Inflammatory macrophage treated with lipopolysaccharide for 4 hours (primary cell): ENCODE measurements around the gene MROH8.

Experiments used
- DNase-seq: peaks from one replicate; pipeline ENCODE4 v3.0.0-alpha.2; 2020

MROH8 gene

DNA sequence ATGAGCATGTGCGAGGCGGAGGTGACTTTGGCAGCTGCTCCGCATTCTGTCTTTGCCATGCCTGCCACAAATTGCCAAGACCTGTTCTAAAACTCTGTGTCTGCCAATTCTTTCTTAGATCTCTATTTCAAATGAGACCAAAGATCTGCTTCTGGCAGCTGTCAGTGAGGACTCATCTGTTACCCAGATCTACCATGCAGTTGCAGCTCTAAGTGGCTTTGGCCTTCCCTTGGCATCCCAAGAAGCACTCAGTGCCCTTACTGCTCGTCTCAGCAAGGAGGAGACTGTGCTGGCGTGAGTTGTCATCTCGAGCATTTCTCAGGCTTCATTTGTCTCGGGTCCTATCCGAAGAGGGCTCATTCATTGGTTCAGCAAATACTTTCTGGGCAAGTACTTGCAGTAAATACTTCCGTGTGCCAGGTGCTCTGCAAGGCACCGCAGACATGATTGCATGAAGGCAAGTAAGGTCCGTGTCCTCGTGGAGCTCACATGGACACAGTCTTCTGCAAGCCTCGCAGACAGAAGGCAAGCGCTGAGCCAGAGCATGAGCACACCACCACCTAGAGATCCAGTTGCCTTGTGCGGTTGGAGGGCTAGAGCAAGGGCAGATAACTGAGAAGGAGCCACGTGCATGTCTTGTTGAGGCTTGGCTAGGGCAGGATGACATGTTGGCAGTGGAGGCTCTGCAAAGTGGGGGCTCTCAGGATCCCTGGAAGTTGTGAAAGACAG, 19.7 kb upstream of the MROH8 start:
- no peak for DNase-seq

DNA sequence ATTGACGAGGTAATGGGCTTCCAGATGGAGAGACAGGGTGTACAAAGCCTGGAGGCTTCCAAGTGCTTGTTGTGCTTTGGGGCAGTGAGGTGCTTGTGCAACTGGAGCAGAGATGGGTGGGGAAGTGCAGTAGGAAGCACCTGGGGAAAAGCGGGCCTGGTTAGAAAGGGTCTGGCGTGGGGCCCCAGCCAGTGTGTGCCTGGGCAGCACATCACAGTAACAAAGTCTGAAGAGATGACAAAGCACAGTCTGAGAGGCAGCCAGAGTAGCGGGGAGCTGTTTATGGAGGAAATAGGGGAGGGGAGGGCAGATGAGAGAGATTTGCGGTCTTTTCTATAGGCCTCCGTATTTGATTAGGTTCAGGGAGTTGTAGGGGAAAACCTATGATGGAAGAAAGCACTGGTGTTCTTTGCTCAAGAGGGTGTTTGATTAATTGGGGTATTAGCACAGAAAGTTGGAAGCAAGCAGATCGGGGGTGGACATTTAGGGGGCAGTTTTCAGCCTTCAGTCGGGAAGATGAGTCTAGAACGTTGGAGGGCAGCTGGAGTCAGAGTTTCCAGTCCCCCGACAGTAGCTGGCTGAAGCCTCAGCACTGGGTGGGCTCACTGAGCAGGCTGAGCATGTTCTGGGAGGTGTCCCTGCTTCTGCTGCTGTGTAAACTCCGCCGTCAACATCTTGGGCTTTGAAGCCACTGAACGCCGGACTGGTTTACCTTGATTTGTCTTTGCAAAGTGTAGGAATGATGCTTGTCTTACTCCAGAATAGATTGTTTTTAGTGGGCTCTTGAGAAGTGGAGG, 15.5 kb upstream of the MROH8 start:
- no peak for DNase-seq

DNA sequence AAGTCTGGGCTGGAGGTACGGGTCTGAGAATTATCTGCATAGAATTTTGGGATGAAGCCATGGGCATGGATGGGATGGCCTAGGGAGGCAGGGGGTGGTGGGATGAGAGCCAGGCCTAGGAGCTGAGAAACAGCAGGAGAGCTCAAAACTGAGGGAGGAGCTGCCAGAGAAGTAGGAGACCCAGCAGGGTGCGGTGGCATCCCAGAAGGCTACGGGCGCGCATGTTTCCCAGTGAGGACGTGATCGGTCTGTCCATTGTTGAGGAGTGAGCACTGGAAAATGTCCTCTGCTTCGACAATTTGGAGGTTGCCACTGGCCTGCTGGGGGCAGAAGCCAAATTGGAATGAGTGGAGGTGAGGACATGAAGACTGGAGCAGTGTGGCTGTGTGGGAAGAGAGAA, 14.5 kb upstream of the MROH8 start:
- no peak for DNase-seq

DNA sequence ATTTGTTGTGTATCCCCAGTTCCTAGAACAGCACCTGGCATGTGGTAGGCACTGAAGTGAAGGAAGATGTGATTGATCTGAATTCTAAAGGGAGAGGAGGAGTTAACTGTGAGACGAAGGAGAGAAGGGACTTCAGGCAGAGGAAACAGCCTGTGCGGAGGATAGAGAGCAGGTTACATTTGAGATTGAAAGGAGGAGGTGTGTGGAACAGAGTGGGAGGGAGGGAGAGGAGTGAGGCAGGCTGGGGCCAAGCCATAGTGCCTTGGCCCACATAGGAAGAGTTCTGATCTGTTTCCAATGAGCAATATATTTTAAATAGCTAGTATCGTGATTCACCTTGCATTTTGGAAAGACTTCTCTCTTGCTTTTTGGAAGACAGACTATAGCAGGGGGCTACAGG, 13.9 kb upstream of the MROH8 start:
- no peak for DNase-seq

DNA sequence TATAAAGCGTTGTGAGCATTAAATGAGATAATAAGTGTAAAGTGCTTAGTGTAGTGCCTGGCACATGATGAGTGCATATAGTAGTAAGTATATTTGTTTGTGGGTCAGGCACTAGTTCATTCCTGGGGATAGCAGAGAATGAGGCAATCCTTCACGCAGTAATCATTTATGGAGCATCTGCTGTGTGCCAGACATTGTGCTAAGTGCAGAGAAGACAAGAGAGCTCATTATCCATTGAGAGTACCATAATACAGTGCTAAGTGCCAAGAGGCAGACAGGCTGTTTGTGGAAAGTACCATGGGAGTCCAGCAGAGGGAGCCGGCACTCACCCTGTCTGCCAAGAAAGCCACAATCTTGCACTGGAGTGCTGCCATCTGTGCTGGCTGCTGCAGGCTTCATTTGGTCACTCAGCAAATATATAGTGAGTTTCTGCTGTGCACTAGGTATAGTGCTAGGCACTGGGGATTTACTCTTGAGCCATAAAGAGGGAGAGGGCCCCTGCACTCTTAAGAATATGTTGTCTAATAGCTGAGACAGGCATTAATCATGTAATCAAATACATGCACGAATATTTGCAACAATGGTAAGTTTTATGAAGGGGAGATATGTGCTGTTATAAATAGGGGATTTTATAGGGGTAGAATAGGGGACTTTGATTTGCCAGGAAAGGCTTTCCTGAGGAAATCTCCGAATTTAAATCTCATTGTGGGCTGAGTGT, 12.9 kb upstream of the MROH8 start:
- DNase-seq: peak; percentile 62

DNA sequence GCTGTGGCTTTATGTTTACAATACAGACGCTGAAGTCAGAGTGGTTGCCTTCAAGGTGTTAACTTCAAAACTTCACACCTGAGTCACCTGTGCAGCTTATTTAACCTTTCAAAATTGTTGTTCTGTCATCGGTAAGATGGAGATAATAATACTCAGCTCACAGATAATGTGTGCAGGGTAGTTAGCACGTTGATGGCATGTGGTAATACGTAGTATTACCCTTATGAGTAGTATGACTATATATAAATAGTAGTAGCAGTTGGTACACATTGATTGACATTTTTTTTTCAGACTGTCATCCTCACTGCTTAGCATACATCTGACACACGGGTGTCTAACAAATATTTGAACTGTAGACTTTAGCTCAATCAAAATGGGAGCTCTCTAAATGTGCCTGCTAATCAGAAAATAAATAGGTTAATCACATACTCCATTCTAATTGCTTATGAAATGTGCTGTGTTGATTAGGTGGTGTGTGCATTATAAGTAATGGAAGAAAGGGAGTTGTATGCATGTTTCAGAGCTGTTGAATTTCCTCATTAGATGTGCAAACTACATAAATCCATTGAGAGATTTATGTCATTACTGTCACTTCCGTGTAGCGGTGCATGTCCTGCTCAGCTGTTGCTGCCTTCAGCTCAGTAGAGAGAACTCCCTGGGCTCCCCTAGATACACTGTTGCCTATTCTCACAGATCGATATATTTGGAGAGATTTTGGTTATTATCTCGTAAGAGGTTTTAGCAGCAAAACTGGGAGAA, 11.2 kb upstream of the MROH8 start:
- peak; percentile 11 for DNase-seq

DNA sequence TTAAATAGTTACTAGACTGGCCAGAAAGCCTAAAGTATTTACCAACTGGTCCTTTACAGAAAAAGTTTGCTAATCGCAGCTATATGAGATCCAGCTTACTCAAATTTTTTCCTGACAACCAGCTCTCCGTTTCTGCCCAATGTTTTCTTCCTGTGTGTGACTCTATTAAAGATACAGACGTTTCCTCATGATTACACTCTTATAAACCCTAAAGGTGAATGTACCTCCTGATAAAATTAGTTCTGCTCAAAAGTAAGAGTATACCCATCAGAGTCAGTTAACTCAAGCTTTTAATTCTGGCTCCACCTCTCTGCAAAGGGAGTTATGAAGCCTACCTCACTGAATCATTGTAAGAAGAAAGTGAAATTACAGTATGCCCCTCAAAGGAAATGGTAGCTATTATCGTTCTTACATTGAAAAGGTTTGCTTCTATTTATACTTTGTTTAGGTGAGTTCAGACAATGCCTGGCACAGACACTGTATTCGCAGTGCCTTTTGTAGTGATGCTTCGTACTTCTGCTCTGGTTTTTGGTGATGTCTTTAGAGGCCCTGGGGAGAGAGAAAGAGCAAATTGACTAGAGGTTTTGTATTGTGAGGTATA, 10.2 kb upstream of the MROH8 start:
- DNase-seq: no peak

DNA sequence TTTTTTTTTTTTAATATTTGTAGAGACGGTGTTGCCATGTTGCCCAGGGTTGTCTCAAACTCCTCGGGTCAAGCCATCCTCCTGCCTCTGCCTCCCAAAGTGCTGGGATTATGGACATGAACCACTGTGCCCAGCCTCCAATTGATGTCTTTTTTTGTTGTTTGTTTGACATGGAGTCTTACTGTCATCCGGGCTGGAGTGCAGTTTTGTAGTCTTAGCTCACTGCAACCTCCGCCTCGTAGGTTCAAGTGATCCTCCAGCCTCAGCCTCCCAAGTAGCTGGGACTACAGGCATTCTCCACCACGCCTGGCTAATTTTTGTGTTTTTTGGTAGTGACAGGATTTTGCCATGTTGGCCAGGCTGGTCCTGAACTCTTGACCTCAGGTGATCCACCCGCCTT, 9.4 kb upstream of the MROH8 start:
- DNase-seq: no peak

DNA sequence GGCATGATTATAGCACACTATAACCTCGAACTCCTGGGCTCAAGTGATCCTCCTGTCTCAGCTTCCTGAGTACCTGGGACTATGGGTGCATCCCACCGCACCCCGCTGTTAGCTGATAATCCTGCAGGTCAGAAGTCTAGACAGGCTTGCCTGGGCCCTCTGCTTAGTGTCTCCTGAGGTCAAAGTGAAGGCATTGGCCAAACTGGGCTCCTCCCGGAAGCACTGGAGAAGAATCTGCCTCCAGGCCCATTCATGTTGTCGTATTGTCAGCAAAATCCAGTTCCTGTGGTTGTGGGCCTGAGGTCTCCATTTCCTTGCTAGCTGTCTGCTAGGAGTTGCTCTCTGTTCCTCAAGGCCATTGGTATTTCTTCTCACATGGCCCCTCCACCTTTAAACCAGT, 6.3 kb upstream of the MROH8 start:
- DNase-seq: no peak

DNA sequence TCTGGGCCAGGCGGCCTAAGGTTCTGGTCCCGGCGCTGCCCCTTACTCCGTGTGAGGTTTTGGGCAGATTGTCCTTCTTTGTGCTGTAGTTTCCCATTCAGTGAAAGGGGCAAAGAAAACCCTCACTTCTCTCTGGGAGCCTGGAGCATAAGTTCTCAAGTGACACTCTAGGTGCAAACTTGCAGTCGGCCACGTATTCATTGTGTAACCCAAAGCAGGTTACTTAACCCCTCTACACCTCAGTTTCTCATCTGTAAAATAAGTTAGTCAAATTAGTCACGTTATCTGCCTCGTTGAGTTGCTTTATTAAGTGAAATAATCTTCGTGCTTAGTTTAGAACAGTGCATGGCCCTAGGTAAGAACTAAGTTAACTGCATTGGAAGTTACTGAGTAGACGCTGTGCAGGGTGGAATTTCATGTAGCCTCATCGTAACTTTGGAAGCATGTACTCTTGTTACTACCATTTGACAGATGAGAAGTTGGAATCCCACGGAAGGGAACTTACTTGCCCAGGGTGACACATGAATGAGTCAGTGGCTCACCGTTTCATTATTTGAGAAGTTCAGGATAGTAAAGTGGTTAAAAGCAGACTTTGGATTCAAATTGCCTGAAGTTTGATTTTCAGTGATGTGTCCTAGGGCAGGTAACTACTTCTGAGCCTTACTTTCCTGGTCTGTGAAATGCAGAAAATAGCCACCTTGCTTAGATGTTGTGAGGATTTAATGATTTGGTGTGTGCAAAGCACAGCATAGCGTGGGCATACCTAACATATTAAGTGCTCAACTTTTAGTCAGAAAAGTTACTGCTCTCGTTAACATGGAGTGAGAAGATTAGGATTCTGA, 556 bp upstream of the MROH8 start:
- DNase-seq: peak; percentile 70

DNA sequence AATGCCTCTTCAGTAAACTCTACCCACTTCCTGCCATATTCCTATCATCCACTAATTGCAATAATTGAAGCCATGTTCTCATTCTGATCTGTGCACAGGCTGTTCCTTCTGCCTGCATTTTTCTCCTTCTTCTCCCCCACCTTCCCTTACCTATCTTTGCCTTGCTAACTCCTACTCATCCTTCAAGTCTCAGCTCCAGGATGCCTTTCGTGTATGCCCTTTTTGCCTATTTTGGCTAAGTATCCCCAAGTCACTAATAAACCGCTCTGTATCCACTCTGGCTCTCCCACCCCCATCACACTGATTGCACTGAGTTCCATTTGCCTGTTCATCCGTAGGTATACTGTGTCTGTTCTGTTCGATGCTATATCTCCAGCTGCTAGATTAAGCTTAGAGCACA, 6.5 kb downstream of the MROH8 start:
- no peak for DNase-seq

DNA sequence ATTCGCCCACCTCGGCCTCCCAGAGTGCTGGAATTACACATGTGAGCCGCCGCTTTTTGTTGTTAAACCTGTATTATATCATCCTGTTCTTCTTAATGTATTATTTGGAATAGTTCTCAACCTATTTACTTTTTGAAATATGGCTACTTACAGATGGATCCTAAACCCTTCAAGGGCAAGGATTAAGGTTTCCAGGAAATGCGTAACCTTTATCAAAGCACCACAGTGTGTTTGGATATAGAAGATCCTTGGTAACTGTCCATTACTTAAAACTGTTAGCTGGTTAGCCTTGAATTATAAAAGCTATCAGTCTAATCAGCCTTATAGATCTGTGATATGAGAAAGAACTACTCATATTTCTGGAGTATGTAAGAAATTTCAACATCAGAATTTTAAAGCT, 12.5 kb downstream of the MROH8 start:
- no peak for DNase-seq

DNA sequence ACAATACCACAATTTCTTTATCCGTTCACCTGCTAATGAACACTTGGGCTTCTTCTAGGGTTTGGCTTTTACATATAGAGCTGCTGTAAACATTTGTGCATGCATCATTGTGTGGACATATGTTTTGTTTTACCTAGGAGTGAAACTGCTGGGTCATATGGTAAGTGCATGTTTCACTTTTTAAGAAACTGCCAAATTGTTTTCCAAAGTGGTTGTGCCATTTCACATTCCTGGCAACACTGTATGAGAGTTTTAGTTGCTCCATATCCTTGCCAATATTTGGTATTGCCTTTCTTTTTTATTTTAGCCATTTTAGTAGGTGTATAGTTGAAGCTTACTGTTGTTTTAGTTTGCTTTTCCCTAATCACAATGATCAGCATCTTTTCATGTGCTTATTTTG, 14.3 kb downstream of the MROH8 start:
- no peak for DNase-seq

DNA sequence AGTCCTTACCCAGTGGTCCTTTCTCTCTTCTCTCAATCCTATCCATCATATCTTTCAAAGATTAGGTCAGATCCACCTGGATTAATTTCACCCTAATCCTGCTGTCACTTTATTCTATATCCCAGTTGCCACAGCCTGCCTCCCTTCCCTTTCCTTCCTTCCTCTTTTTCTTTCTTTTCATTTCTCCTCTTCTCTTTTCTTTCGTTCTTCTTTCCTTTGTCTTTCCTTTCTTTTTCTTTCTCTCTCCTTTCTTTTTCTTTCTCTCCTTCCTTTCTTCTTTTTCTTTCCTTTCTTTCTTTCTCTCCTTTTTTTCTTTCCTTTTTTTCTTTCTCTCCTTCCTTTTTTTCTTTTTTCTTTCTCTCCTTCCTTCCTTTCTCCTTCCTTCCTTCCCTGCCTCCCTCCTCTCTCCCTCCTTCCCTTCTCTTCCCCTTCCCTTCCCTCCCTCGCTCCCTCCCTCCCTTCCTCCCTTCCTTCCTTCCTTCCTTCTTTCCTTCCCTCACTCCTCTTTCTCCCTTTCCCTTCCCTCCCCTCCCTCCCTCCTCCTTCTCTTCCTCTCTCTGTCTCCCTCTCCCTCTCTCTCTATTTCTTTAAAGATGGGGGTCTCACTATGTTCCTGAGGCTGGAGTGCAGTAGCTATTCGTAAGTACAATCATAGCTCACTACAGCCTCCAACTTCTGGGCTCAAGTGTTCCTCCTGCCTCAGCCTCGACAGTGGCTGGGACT, 15.4 kb downstream of the MROH8 start:
- DNase-seq: no peak

DNA sequence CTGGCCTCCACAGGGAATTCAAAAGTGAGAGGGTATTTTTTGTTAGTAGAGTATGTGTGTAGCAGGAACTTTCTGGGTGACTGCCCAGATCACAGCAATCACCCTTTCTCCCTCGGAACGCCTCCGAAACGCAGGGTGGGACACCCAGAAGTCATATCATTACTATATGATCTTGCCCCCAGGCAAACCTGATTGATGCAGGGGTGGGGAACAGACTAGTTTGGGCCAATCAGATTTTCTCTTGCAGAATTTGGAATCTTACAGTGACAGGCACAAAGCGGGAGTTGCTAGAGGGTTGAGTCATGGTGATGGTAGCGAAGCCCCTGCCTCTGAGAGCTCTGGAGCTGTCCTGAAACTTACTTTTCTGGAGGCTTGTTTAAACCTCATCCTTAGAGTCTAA, 16.7 kb downstream of the MROH8 start:
- DNase-seq: no peak

DNA sequence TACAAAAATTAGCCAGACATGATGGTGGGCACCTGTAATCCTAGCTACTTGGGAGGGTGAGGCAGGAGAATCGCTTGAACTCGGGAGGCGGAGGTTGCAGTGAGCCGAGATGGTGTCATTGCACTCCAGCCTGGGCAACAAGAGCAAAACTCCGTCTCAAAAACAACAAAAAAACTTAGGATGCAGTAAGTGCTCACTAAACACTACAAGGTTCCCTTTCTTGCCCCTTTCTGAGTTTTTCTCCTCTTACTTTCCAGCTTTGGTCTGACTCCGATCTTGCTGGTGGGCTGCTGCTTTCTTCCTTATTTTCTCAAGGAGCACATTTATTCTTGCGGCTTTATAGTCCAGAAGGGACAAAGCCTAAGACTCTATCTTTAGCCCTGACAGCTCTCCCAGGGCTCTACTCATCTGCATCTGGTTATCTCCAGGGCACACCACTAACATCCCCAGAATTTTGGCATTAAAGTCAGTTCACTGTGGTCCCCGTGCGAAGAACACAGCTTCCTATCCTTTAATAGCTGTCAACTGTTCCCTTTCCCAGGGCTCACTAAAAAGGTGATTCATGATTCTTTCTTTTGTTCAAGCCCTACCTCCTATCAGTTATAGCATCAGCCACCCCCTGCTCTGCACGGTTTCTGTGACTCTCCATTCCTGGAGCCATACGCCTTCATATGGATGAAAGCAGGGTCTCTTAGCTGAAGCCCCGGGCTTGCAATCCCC, 17.4 kb downstream of the MROH8 start:
- no peak for DNase-seq

DNA sequence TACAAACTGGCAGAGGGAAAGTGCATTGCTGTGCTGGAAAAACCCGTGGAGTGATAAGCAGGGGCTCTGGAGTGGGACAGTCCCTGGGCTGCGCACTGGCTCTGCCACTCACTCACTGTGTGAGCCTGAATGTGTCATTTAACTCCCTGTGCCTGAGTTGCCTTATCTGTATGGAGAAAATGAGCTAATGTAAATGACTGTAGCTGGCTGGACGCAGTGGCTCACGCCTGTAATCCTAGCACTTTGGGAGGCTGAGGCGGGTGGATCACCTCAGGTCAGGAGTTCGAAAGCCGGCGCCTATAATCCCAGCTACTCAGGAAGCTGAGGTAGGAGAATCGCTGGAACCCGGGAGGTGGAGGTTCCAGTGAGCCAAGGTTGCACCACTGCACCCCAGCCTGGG, 18.7 kb downstream of the MROH8 start:
- no peak for DNase-seq

DNA sequence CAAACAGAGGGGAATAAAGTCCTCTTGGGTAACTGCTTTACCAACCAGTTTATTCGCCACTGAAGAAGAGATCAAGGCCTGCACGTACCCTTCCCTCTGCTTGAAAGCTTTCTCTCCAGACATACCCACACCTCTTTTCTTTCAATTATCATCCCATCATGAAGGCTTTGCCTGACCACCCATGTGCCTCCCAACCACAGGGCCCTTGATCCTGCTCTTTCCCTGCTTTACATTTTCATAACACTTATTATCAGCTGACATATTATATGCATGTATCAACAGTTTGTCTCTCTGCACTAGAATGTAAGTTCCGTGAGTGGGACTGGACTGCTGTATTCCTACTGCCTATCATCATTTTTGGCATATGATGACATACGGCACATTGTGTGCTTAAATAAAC, 21.1 kb downstream of the MROH8 start:
- DNase-seq: no peak

DNA sequence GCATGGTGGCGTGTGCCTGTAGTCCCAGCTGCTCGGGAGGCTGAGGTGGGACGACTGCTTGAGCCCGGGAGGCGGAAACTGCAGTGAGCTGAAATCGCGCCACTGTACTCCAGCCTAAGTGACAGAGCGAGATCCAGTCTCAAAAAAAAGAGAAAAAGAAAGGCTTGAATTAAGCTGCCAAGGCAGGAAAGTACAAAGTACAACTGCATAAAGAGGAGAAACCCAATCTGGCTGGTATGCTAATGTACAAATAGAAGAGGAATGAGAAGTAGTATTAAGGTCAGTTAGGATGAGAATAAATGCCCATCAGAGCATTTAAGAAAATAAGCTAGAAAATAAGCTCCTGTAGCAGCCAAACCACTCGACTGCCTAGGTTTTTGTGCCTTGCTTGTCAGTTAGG, 23.4 kb downstream of the MROH8 start:
- DNase-seq: no peak

DNA sequence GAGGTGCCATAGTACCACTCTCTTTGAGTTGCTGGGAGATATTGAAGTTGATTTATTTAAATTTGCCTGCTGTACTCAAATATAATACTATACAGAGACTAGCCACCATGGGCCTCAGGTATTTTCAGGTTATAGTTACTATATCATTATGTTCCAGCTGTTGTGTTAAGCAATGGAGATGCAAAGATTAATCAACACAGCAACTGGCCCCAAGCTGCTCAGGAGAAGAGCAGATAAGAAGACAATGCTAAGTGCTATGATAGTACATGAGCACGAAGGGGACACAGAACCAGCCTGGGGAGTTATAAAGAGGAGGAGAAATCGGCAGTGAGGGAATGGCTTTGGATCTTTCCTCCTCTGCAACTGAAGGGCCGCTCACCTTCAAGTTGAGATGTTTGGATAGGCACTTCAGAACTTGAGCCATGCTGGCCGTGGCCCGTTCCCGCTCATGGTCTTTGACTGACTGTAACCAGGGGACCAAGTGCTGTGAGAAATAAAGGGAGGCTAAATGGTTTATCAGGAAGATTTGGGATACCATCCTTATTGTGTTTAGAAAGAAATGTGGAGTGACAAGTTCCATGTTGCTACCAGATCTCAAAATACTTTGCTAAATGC, 24.6 kb downstream of the MROH8 start:
- no peak for DNase-seq
